K562 (cell line): ENCODE data around the gene HMGB2.

Experiments used
- CAMTA2 ChIP-seq: fragments of 250-450 bp; sonication (Bioruptor Pico); conservative IDR thresholded peaks from 2 replicates; pipeline ENCODE4 v1.5.1; 2022
- CTCF ChIP-seq, 3 experiments: IDR thresholded peaks in 2 of 3; conservative IDR thresholded peaks in 1 of 3; 2 replicates each; pipeline ENCODE4 v1.5.1; 2011 to 2012; ENCODE audit warnings: low read length in 3 of 3, mild to moderate bottlenecking in 3 of 3, control low read depth in 2 of 3, improper control_type of control experiment in 1 of 3, inconsistent platforms in 1 of 3, low read depth in 1 of 3, mixed read lengths in 1 of 3, moderate library complexity in 1 of 3; ENCODE audit not compliant: insufficient read depth in 2 of 3
- FOXM1 ChIP-seq, 2 experiments: fragments of 450-650 bp in 1 of 2; sonication (generic) in 1 of 2; formaldehyde crosslinking in 1 of 2; IDR thresholded peaks; 2 replicates each; pipeline versions ENCODE4 v1.6.1 to v1.9.0; 2017 to 2022; ENCODE audit warnings: low read depth in 2 of 2, mild to moderate bottlenecking in 2 of 2, missing genetic modification reagents in 1 of 2, moderate library complexity in 1 of 2
- GABPB1 ChIP-seq: sonication (generic); formaldehyde crosslinking; IDR thresholded peaks from 2 replicates; pipeline ENCODE4 v1.8.0; 2022; ENCODE audit warnings: mild to moderate bottlenecking, missing genetic modification reagents
- HDAC2 ChIP-seq: fragments of 450-650 bp; IDR thresholded peaks from 2 replicates; pipeline ENCODE4 v1.6.1; 2016; ENCODE audit warnings: mild to moderate bottlenecking
- KLF13 ChIP-seq: fragments of 450-650 bp; IDR thresholded peaks from 2 replicates; pipeline ENCODE4 v1.6.1; 2016; ENCODE audit warnings: missing genetic modification characterization, low read depth, mild to moderate bottlenecking, missing compliant biosample characterization, moderate library complexity, borderline replicate concordance
- POLR2AphosphoS5 ChIP-seq: IDR thresholded peaks from 2 replicates; pipeline ENCODE4 v1.6.1; 2011; ENCODE audit warnings: mild to moderate bottlenecking, low read depth, low read length, moderate library complexity; ENCODE audit not compliant: control insufficient read depth, insufficient read depth
- PREB ChIP-seq: sonication (generic); formaldehyde crosslinking; IDR thresholded peaks from 2 replicates; pipeline ENCODE4 v1.8.1; 2023; ENCODE audit warnings: mild to moderate bottlenecking, missing genetic modification reagents
- SMC3 ChIP-seq: conservative IDR thresholded peaks from 2 replicates; pipeline ENCODE4 v1.6.1; 2011; ENCODE audit warnings: low read depth, low read length, improper control_type of control experiment; ENCODE audit not compliant: insufficient read depth
- ZBTB8A ChIP-seq: fragments of 450-650 bp; IDR thresholded peaks from 2 replicates; pipeline ENCODE4 v1.6.1; 2018; ENCODE audit warnings: mild to moderate bottlenecking, moderate library complexity; ENCODE audit not compliant: partially characterized antibody
- TF ChIP-seq, protein P1 (sequence below): sonication (generic); formaldehyde crosslinking; IDR thresholded peaks from 2 replicates; pipeline ENCODE4 v1.9.0; 2022; ENCODE audit warnings: mild to moderate bottlenecking, missing genetic modification reagents
- TF ChIP-seq, protein P2 (sequence below): fragments of 450-650 bp; IDR thresholded peaks from 2 replicates; pipeline ENCODE4 v1.6.1; 2017; ENCODE audit warnings: mild to moderate bottlenecking, moderate library complexity

DNA sequence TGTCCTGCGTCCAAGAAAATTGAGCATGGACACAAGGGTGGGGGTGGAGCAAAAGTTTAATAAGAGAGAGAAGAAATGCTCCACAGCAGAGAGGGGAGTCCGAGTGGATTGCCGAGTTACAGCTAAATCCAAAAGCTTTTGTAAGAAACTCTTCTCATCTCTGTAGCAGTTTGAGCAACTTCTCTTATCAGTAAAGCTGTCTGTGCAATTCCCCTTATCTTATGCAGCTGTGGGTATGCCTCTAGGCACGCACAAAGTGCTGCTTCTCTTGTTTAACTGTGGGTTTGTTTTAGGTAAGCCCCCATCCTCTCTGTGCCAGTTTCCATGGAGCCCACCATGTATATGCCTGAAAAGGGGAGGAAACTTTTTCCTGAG is 44.8 kb downstream of the HMGB2 start:
- no peak for TF ChIP-seq ZBTB8A
- TF ChIP-seq HDAC2: peak; percentile 40; the same call in 1 of the 2 replicates
- TF ChIP-seq, protein P1, sequence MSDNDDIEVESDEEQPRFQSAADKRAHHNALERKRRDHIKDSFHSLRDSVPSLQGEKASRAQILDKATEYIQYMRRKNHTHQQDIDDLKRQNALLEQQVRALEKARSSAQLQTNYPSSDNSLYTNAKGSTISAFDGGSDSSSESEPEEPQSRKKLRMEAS: no peak
- peak; percentile 52; the same call in 1 of the 2 replicates for TF ChIP-seq POLR2AphosphoS5
- TF ChIP-seq PREB (CRISPR knock-in tag): no peak
- peak; percentile 72 for TF ChIP-seq FOXM1 (IDR thresholded peaks at IDR 0.05; ENCODE audit: low read depth)
- TF ChIP-seq FOXM1 (CRISPR knock-in tag; IDR thresholded peaks at IDR 0.05; ENCODE audit: low read depth): no peak
- no peak for TF ChIP-seq CAMTA2
- TF ChIP-seq, protein P2, sequence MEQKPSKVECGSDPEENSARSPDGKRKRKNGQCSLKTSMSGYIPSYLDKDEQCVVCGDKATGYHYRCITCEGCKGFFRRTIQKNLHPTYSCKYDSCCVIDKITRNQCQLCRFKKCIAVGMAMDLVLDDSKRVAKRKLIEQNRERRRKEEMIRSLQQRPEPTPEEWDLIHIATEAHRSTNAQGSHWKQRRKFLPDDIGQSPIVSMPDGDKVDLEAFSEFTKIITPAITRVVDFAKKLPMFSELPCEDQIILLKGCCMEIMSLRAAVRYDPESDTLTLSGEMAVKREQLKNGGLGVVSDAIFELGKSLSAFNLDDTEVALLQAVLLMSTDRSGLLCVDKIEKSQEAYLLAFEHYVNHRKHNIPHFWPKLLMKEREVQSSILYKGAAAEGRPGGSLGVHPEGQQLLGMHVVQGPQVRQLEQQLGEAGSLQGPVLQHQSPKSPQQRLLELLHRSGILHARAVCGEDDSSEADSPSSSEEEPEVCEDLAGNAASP: no peak
- no peak for TF ChIP-seq CTCF (IDR thresholded peaks at IDR 0.05 in 2 of 3, conservative IDR thresholded peaks at IDR 0.05 in 1 of 3; ENCODE audit: insufficient read depth in 2 of 3, low read depth in 1 of 3, low read length in 3 of 3)
- no peak for TF ChIP-seq SMC3
- TF ChIP-seq KLF13: no peak
- no peak for TF ChIP-seq GABPB1 (CRISPR knock-in tag)
